ENCODE data around the gene SBNO1. TPM values are rescaled to one million over a fixed set of nuclear protein-coding genes. Genes with fewer than 3 reads are reported as not detected.

SBNO1 gene
- total RNA-seq, 1 experiment from 2014 or later, result 68.7 TPM

DNA sequence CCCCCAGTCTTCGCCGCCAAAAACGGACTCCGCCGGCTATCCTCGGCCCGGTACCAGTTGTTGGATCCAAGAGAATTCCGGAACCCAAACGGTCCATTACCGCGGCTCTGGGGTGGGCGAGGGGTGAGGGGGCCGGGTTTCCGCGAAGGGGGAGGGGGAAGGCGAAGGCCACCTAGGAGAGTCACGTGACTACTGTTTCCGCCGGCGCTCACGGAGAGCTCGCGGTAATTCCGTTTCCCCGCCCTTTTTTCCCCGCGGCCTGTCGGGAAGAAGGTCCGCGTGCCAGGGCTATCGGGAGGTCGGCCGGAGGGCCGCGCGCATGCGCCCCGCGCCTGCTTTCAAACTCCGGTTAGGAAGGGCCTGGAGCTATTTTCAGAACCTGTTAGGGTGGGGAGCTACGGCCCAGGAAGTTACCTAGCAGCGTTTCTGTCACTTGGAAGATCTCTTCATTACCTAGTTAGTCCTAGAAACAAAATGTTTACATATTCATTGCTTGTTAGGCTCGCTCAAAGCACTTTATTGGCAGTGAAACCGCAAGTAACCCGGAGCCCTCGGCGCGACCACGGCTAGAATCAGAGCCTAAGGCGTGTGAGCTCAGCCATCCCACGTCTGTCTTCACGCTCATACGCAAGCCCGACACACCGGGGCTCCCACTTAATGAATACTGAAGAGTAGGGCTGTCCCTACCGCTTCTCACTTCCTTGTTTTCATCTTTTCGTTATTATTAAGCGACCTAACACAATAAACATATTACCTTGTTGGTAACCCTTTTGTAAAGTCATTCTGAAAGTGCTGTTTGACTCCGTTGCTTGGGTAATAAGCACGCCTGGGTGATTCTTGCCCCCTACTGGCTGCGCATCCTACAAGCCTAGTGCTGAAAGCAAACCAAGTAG is 624 bp upstream of the SBNO1 start:
- ATAC-seq (peak; percentile 88), DNase-seq (ENCODE audit: low read depth, low spot score) (peak; percentile 86)
- Histone ChIP-seq H3K27ac (ENCODE audit: low read length) (peak overlapping the region; percentile 98), H3K4me3 (ENCODE audit: low read depth in 2 of 2, low read length in 2 of 2) (peak overlapping the region; percentile 71 to 93), H3K4me1 (ENCODE audit: control insufficient read depth, insufficient read depth, low read length) (peaks cover 11% of the 10 kb centered on the region), H3K36me3 (ENCODE audit: control insufficient read depth, insufficient read depth, low read length) (peaks cover 2% of the 10 kb centered on the region; the same call in 1 of the 2 replicates), H3K9me3 (ENCODE audit: control insufficient read depth, insufficient read depth, low read depth, low read length) (no peaks in the 10 kb centered on the region), H3K27me3 (ENCODE audit: control insufficient read depth, insufficient read depth, low read length) (no peaks in the 10 kb centered on the region)
- peak; percentile 95 for TF ChIP-seq POLR2AphosphoS5 (IDR thresholded peaks at IDR 0.05; ENCODE audit: low read depth, low read length)
- TF ChIP-seq, protein P1, sequence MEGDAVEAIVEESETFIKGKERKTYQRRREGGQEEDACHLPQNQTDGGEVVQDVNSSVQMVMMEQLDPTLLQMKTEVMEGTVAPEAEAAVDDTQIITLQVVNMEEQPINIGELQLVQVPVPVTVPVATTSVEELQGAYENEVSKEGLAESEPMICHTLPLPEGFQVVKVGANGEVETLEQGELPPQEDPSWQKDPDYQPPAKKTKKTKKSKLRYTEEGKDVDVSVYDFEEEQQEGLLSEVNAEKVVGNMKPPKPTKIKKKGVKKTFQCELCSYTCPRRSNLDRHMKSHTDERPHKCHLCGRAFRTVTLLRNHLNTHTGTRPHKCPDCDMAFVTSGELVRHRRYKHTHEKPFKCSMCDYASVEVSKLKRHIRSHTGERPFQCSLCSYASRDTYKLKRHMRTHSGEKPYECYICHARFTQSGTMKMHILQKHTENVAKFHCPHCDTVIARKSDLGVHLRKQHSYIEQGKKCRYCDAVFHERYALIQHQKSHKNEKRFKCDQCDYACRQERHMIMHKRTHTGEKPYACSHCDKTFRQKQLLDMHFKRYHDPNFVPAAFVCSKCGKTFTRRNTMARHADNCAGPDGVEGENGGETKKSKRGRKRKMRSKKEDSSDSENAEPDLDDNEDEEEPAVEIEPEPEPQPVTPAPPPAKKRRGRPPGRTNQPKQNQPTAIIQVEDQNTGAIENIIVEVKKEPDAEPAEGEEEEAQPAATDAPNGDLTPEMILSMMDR (IDR thresholded peaks at IDR 0.05), result peak; percentile 88
- TF ChIP-seq TCF7L2 (IDR thresholded peaks at IDR 0.05; ENCODE audit: low read depth, low read length), result no peak
- TF ChIP-seq, protein P2, sequence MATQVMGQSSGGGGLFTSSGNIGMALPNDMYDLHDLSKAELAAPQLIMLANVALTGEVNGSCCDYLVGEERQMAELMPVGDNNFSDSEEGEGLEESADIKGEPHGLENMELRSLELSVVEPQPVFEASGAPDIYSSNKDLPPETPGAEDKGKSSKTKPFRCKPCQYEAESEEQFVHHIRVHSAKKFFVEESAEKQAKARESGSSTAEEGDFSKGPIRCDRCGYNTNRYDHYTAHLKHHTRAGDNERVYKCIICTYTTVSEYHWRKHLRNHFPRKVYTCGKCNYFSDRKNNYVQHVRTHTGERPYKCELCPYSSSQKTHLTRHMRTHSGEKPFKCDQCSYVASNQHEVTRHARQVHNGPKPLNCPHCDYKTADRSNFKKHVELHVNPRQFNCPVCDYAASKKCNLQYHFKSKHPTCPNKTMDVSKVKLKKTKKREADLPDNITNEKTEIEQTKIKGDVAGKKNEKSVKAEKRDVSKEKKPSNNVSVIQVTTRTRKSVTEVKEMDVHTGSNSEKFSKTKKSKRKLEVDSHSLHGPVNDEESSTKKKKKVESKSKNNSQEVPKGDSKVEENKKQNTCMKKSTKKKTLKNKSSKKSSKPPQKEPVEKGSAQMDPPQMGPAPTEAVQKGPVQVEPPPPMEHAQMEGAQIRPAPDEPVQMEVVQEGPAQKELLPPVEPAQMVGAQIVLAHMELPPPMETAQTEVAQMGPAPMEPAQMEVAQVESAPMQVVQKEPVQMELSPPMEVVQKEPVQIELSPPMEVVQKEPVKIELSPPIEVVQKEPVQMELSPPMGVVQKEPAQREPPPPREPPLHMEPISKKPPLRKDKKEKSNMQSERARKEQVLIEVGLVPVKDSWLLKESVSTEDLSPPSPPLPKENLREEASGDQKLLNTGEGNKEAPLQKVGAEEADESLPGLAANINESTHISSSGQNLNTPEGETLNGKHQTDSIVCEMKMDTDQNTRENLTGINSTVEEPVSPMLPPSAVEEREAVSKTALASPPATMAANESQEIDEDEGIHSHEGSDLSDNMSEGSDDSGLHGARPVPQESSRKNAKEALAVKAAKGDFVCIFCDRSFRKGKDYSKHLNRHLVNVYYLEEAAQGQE (IDR thresholded peaks at IDR 0.05; ENCODE audit: insufficient read depth in 1 of 2, low read depth in 2 of 2, low read length in 1 of 2), result no peak
- peak; percentile 82; the same call in 1 of the 2 replicates for TF ChIP-seq SIN3A (IDR thresholded peaks at IDR 0.05; ENCODE audit: borderline replicate concordance, insufficient read depth, low read depth, low read length)
- ChIA-PET CTCF (interaction anchor here (0.6 to 0.8 kb wide), 2 partner anchors 18 to 728 kb away, joined by 3 to 4 read pairs; no protein-coding TSS in a partner anchor), POLR2A (interaction anchor here (0.5 to 1.3 kb wide), 7 partner anchors 9 to 71 kb away, joined by 3 to 8 read pairs (median 4); partner anchors contain the start of genes KMT5A and RILPL2)
- TSS peak; percentile 97 for BruUV-seq (replicated peaks)
- in situ Hi-C loops (cut with HindIII; ENCODE audit: low pct_unique_long_range_greater_than_20kb, low sequenced_read_pairs), result no loop called here
- intact Hi-C loops (cut with micrococcal nuclease; ENCODE audit: unreplicated experiment), result no loop called here

DNA sequence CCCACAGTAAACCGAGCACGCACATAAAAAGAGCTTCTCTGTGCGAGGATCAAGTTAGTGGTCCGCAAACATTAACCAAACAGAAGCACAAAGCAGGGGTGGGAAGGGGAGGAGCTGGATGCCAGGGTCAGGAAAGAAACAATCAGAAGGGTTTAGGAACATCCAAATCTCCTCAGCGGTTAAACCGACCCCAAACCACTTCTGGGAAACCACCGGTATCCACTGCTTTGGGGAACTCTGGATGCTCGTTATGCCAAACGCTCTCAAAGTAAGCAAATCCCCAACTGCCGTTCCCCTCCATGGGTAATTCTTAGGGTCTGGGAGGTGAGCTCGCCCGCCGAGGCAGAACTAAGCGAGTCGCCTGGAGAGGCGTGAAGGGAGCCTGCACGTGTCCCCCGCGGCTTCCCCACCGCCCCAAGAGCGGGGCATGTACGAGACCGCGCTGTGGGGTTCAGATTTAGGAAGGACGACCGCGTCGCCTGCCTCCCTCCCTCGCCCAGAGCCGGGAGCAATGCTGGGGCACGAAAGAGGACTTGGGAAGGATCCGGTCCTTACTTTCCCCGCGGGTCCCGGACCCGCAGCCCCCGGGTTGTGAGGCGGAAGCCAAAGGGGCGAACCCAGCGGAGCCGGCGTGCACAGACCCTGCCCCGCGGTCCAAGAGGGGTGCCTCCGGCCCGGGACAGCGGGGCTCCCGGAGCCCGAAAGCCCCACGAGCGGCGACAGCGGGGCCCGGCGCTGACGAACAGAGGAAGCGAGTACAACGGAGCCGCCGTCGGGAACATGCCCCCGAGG is 711 bp downstream of the SBNO1 start:
- POLR2A ChIA-PET, result interaction anchor here (0.6 kb wide), 2 partner anchors 44 to 447 kb away, joined by 3 read pairs; no protein-coding TSS in a partner anchor
- TF ChIP-seq POLR2AphosphoS5 (IDR thresholded peaks at IDR 0.05; ENCODE audit: low read depth, low read length), result 0 out of 2 replicates have a peak, but pooled peaks have one; percentile 1
- 0 out of 2 replicates have a peak, but pooled peaks have one; percentile 48 for TF ChIP-seq SIN3A (IDR thresholded peaks at IDR 0.05; ENCODE audit: borderline replicate concordance, insufficient read depth, low read depth, low read length)
- TF ChIP-seq, protein P2 (IDR thresholded peaks at IDR 0.05; ENCODE audit: insufficient read depth in 1 of 2, low read depth in 2 of 2, low read length in 1 of 2), result no peak
- peak; percentile 22 for ATAC-seq

More for the DNA sequence above, 711 bp downstream of the SBNO1 start:
- H3K9me3 ChIP-seq (ENCODE audit: control insufficient read depth, insufficient read depth, low read depth, low read length), result no peaks in the 10 kb centered on the region
- in situ Hi-C loops (cut with HindIII; ENCODE audit: low pct_unique_long_range_greater_than_20kb, low sequenced_read_pairs) (no loop called here), intact Hi-C loops (cut with micrococcal nuclease; ENCODE audit: unreplicated experiment) (no loop called here)
- H3K36me3 ChIP-seq (ENCODE audit: control insufficient read depth, insufficient read depth, low read length), result peaks cover 2% of the 10 kb centered on the region; the same call in 1 of the 2 replicates
- H3K27me3 ChIP-seq (ENCODE audit: control insufficient read depth, insufficient read depth, low read length), result no peaks in the 10 kb centered on the region
- peaks cover 11% of the 10 kb centered on the region for H3K4me1 ChIP-seq (ENCODE audit: control insufficient read depth, insufficient read depth, low read length)
- BruUV-seq (replicated peaks), result no TSS peak
- CTCF ChIA-PET, result no interaction called here
- H3K4me3 ChIP-seq (ENCODE audit: low read depth in 2 of 2, low read length in 2 of 2), result peak overlapping the region; percentile 71 to 93
- no peak for DNase-seq (ENCODE audit: low read depth, low spot score)
- peak overlapping the region; percentile 85 for H3K27ac ChIP-seq (ENCODE audit: low read length)

Measured in Panc1 (cell line).